CD4-positive, CD25-positive, alpha-beta regulatory T cell (primary cell): ENCODE results near the gene SLC9A3. TPM values are rescaled to one million over a fixed set of nuclear protein-coding genes. Genes with fewer than 3 reads are reported as not detected.
"Not testable (repeated sequence)": the region's sequence is repeated elsewhere in the genome, so short reads cannot be mapped to it uniquely, and the experiment has no call there.

Source experiments
- ATAC-seq, 2 donors: fragments of 150-1000 bp; cut with Tn5 transposase; one replicate each; pipeline ENCODE4 v1.10.0; 2021; ENCODE audit warnings: low read depth in 2 of 2, moderate number of reproducible peaks in 2 of 2, moderate library complexity in 1 of 2
- DNase-seq, 3 donors: peaks; one replicate each; pipeline versions ENCODE4 v3.0.0 to v3.0.0-alpha.2; 2012 to 2022; ENCODE audit warnings: mixed read lengths in 1 of 3
- H3K27ac ChIP-seq: one replicate; pipeline ENCODE4 v1.7.0; 2013; ENCODE audit warnings: mild to moderate bottlenecking, low read length; ENCODE audit not compliant: insufficient read depth, poor library complexity, severe bottlenecking
- H3K27me3 ChIP-seq: one replicate; pipeline ENCODE4 v1.7.0; 2013; ENCODE audit warnings: low read length; ENCODE audit not compliant: control insufficient read depth, insufficient read depth
- H3K36me3 ChIP-seq: one replicate; pipeline ENCODE4 v1.7.0; 2013; ENCODE audit warnings: mild to moderate bottlenecking, low read length, moderate library complexity; ENCODE audit not compliant: control insufficient read depth, insufficient read depth
- H3K4me1 ChIP-seq: 2 replicates; pipeline ENCODE4 v1.7.0; 2013; ENCODE audit warnings: mild to moderate bottlenecking, low read length; ENCODE audit not compliant: insufficient read depth, control insufficient read depth, poor library complexity, severe bottlenecking
- H3K4me3 ChIP-seq: one replicate; pipeline ENCODE4 v1.7.0; 2013; ENCODE audit warnings: low read depth, mild to moderate bottlenecking, low read length, moderate library complexity
- H3K9me3 ChIP-seq, 2 experiments: 1 replicate in 1 of 2; 2 replicates in 1 of 2; pipeline ENCODE4 v1.7.0; 2013; ENCODE audit warnings: low read length in 2 of 2, mild to moderate bottlenecking in 1 of 2, moderate library complexity in 1 of 2; ENCODE audit not compliant: control insufficient read depth in 2 of 2
- H3K27ac Mint-ChIP-seq, 3 donors: one replicate each; pipeline ENCODE4 v1.8.0; 2020 to 2022; ENCODE audit warnings: mild to moderate bottlenecking in 3 of 3, mixed read lengths in 3 of 3, moderate library complexity in 2 of 3
- H3K27me3 Mint-ChIP-seq: one replicate; pipeline ENCODE4 v1.8.0; 2022; ENCODE audit warnings: mild to moderate bottlenecking, mixed read lengths
- H3K36me3 Mint-ChIP-seq: one replicate; pipeline ENCODE4 v1.8.0; 2020; ENCODE audit warnings: mixed read lengths
- H3K4me1 Mint-ChIP-seq, 4 donors: one replicate each; pipeline ENCODE4 v1.8.0; 2020 to 2022; ENCODE audit warnings: mixed read lengths in 4 of 4, mild to moderate bottlenecking in 1 of 4
- H3K4me3 Mint-ChIP-seq, 4 donors: one replicate each; pipeline ENCODE4 v1.8.0; 2020 to 2022; ENCODE audit warnings: mild to moderate bottlenecking in 4 of 4, mixed read lengths in 4 of 4, moderate library complexity in 3 of 4
- H3K9me3 Mint-ChIP-seq, 7 donors: one replicate each; pipeline ENCODE4 v1.8.0; 2020 to 2022; ENCODE audit warnings: mixed read lengths in 7 of 7, mild to moderate bottlenecking in 3 of 7, moderate library complexity in 2 of 7
- polyA plus RNA-seq, 4 donors: library from polyadenylated mRNA; unstranded; fragments of 300-500 nt; fragmentation: Illumina TruSeq; gene quantifications; one replicate each; pipeline ENCODE4 v1.2.3, GENCODE V29; 2021
- total RNA-seq: library from RNA; stranded (reverse); gene quantifications from one replicate; pipeline ENCODE4 v1.2.3, GENCODE V29; 2022

The SLC9A3 gene
- total and polyA plus RNA-seq, 5 donors from 2014 or later, result 2.0 to 3.1 (median 2.8) TPM

DNA sequence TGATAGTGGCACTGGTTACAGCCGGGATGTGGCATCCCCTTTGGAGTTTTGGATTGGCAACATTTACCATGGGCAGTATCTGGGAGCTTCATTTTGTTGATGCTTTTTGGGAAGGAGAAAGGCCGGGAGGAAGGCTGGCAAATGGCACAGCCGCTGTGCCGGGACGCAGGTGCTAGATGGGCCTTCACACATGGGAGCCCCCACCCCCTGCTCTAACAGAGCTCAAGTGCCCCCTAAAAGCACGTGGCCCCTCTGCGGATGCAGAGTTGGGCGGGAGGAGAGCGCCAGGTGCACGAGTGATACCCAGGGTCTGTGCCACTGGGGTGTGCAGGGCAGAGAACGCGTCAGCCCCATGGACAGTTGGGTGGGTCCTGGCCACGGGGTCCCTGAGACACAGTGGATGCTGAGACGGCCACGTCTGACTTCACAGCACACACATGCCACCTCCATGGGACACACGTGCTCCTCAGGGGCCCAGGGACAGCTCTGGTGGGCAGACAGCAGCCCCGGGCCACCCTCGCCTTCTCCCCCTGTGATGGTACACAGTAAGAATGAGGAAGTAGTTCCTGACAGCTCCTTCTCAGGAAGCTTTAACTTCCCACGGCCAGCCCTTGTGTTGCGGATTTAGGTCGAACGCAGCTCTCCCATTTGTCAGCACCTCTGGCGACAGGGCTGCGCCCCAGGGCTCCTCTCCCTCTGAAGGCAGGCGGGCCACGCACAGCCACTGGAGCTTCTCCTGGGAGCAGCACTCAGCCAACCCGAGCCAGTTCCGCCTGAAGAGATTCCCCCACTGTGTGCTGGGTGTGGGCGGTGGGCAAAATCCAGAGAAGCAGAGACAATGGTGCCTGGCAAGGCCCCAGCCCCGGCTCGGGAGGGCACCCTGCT, 10.8 kb downstream of the SLC9A3 start:
- peaks cover 1% of the 10 kb centered on the region for H3K27me3 ChIP-seq
- H3K27ac Mint-ChIP-seq, result no peak overlapping the region
- ATAC-seq, result no peak

DNA sequence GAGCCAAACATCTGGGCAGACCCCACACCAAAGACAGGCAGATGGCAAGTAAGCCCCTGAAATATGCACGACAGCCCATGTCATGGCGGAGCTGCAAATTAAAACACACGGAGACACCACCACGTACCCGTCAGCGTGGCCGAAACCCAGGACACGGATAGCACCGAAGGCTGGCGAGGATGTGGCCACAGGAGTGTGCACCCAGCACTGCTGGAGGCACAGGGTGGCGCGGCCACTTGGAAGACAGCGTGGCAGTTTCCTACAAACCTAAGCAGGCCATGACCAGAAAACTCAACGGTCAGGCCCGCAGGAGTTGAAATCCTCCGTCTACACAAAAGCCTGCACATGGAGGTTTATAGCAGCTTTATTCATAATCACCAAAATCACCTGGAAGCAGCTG, 12.8 kb downstream of the SLC9A3 start:
- H3K27ac Mint-ChIP-seq, result no peak overlapping the region
- no peak for ATAC-seq
- peaks cover 0 to 2% (median 0%) of the 10 kb centered on the region in 7 donors for H3K9me3 Mint-ChIP-seq
- Histone ChIP-seq H3K36me3 (no peaks in the 10 kb centered on the region), H3K4me1 (no peaks in the 10 kb centered on the region), H3K27ac (no peak overlapping the region), H3K27me3 (no peaks in the 10 kb centered on the region), H3K9me3 (no peaks in the 10 kb centered on the region), H3K4me3 (no peak overlapping the region)
- H3K4me3 Mint-ChIP-seq, result no peak overlapping the region
- H3K27me3 Mint-ChIP-seq, result peaks cover 11% of the 10 kb centered on the region
- no peak for DNase-seq
- no peaks in the 10 kb centered on the region for H3K4me1 Mint-ChIP-seq
- no peaks in the 10 kb centered on the region for H3K36me3 Mint-ChIP-seq

More for the DNA sequence above, 10.8 kb downstream of the SLC9A3 start:
- Mint-ChIP-seq H3K36me3 (no peaks in the 10 kb centered on the region), H3K4me3 (no peak overlapping the region), H3K27me3 (peaks cover 11% of the 10 kb centered on the region), H3K9me3 (peaks cover 0 to 2% (median 0%) of the 10 kb centered on the region in 7 donors), H3K4me1 (no peaks in the 10 kb centered on the region)
- no peaks in the 10 kb centered on the region for H3K9me3 ChIP-seq
- no peak overlapping the region for H3K27ac ChIP-seq
- no peaks in the 10 kb centered on the region for H3K4me1 ChIP-seq
- no peak overlapping the region for H3K4me3 ChIP-seq
- H3K36me3 ChIP-seq, result no peaks in the 10 kb centered on the region
- no peak for DNase-seq

DNA sequence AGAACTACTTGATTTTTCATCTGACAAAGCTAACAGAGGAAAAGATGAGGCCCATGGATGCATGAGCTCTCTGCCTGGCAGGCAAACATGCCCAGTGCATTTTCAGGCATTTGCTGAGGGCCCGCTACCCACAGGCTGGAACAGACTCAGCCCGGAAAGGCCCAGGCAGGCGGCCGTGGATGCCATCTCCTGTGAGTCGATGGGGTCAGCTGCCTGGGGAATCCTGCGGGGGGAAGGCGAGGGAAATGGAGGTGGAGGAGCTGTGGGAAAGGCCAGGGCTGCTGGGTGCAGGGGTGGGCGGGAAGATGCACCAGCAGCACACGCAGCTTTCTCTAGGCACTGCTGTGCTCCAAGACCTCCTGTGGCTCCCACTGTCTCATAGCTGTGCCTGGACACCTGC, 13.7 kb downstream of the SLC9A3 start:
- no peak for ATAC-seq
- H3K9me3 ChIP-seq, result no peaks in the 10 kb centered on the region

DNA sequence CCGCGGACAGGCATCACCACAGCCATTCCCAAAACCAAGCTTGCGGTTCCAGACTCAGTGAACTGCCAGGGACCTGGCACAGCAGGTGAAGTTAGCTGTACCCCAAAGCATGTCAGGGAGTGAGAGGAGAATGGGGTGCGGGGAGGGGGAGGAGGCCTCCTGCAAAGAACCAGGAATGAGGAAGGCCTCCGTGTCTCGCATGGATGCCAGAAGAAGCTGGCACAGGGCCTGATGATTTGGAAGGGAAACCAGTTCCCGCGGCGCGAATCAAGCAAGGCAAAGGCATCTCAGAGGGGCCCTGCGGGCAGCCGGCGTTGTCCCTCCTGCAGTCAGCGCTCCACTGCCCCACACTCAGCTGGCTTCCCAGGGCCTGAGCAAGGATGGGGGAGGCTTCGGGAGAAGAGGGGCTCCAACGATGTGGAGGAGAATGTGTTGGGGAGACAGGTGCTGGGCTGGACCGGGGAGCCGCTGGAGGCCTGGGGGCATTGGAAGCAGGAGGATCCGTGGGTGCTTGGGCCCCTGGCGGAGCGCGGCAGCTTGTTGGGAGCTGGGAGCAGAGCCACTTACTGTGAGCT, 14.6 kb downstream of the SLC9A3 start:
- DNase-seq, result no peak
- Histone ChIP-seq H3K27ac (no peak overlapping the region), H3K36me3 (no peaks in the 10 kb centered on the region), H3K4me1 (no peaks in the 10 kb centered on the region), H3K9me3 (no peaks in the 10 kb centered on the region), H3K27me3 (no peaks in the 10 kb centered on the region), H3K4me3 (no peak overlapping the region)
- H3K9me3 Mint-ChIP-seq, result peaks cover 0 to 2% (median 0%) of the 10 kb centered on the region in 7 donors
- no peaks in the 10 kb centered on the region for H3K36me3 Mint-ChIP-seq
- H3K27ac Mint-ChIP-seq, result no peak overlapping the region
- ATAC-seq, result no peak
- no peaks in the 10 kb centered on the region for H3K4me1 Mint-ChIP-seq
- no peak overlapping the region for H3K4me3 Mint-ChIP-seq
- peaks cover 11% of the 10 kb centered on the region for H3K27me3 Mint-ChIP-seq

More for the DNA sequence above, 13.7 kb downstream of the SLC9A3 start:
- H3K4me1 ChIP-seq, result no peaks in the 10 kb centered on the region
- Mint-ChIP-seq H3K9me3 (peaks cover 0 to 2% (median 0%) of the 10 kb centered on the region in 7 donors), H3K4me3 (no peak overlapping the region), H3K27me3 (peaks cover 11% of the 10 kb centered on the region), H3K36me3 (no peaks in the 10 kb centered on the region), H3K27ac (no peak overlapping the region), H3K4me1 (no peaks in the 10 kb centered on the region)
- no peak overlapping the region for H3K27ac ChIP-seq
- no peaks in the 10 kb centered on the region for H3K36me3 ChIP-seq
- no peak overlapping the region for H3K4me3 ChIP-seq
- H3K27me3 ChIP-seq, result no peaks in the 10 kb centered on the region
- no peak for DNase-seq

DNA sequence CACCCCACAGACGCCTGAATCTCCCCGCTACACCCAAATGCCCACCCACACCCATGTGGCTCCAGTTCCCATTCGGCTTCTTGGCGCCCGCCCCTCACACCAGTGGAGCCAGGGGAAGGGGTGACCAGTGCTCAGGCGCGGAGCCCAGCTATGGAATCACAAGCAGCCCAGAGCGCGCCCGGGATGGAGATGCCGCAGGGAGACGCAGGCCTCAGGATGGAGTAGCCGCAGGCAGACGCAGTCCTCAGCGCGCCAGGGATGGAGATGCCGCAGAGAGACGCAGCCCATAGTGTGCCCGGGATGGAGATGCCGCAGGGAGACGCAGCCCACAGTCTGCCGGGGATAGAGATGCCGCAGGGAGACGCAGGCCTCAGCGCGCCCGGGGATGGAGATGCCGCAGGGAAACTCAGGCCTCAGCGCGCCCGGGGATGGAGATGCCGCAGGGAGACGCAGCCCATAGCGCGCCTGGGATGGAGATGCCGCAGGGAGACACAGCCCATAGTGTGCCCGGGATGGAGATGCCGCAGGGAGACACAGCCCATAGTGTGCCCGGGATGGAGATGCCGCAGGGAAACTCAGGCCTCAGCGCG, 16.2 kb downstream of the SLC9A3 start:
- DNase-seq, H3K4me3 Mint-ChIP-seq, H3K27ac Mint-ChIP-seq, H3K4me1 Mint-ChIP-seq, H3K4me1 ChIP-seq, H3K4me3 ChIP-seq, H3K27me3 ChIP-seq, ATAC-seq, H3K36me3 Mint-ChIP-seq, H3K9me3 ChIP-seq, H3K9me3 Mint-ChIP-seq, H3K27ac ChIP-seq, H3K36me3 ChIP-seq: not testable (repeated sequence)
- H3K27me3 Mint-ChIP-seq, result peaks cover 11% of the 10 kb centered on the region

DNA sequence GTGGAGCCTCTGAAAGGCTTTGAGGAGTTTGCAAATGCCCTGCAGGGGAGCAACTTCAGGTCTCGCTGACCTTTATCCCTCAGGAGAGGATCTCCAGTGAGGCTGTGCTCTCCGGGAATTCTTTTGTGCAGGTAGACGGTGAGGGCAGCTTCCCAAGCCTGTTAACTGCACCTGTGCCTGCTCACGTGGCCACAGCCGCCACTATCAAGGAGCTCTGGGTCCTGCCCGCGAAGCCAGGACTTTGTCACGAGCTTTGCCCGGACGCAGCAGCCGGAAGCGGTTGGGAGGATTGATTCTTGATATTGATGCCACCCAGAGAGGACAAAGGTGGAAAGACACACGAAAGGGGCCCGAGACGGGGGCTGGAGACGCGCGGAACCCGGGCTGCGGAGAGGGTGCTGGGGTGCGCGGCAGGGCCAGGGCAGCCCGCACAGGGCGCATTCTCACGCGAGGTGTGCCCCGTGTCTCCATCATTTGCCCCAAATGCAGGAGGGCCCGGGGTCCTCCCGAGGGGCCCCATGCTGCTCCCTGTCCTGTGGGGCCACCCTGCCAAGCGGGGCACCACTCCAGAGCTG, 18.2 kb downstream of the SLC9A3 start:
- peak overlapping the region in 1 of 4 donors; percentile 15 for H3K4me3 Mint-ChIP-seq
- no peak for ATAC-seq
- Histone ChIP-seq H3K36me3 (no peaks in the 10 kb centered on the region), H3K27ac (no peak overlapping the region), H3K27me3 (no peaks in the 10 kb centered on the region), H3K4me3 (no peak overlapping the region), H3K4me1 (no peaks in the 10 kb centered on the region), H3K9me3 (no peaks in the 10 kb centered on the region)
- H3K9me3 Mint-ChIP-seq, result peaks cover 0 to 2% (median 0%) of the 10 kb centered on the region in 7 donors
- H3K4me1 Mint-ChIP-seq, result no peaks in the 10 kb centered on the region
- H3K36me3 Mint-ChIP-seq, result no peaks in the 10 kb centered on the region
- H3K27ac Mint-ChIP-seq, result no peak overlapping the region
- no peak for DNase-seq
- peaks cover 6% of the 10 kb centered on the region for H3K27me3 Mint-ChIP-seq

DNA sequence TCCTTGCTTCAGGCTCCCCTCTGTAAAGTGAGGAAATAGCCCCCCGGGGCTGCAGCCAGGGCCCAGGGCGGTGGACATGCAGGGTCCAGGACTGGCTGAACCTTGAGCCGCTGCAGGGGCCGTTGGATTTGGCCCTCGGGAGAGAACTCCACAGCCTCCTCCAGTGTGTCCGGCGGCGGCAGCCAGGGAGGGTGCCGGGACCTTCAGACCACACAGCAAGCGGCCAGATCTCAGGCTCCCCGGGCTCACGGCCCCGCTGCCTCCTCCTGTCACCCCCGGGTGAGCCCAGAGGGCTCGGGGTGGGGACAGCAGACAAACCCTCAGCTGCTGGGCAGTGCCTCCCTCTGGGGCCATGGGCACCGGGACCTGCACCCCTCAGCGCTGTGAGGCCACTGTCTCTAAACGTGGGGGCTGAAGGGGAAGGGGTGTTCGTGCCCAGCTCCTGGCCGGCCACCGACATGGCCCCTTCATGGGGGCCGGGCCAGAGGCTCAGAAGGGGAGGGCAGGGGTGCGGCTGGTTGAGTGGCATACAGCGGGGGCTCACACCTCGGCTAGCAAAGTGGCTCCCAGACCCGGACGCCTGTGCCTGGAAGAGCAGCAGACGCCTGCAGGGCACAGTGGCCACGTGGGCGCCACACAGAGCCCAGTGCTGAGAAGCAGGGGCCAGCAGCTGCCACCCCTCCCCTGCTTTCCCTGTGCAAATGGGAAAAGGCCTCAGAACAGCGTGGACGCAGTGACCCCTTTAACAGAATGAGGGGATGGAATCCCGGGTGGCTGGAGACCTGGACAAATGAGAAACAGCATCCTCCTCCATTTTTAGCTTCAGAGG, 19.7 kb downstream of the SLC9A3 start:
- Mint-ChIP-seq H3K27ac (no peak overlapping the region), H3K27me3 (peaks cover 5% of the 10 kb centered on the region), H3K4me1 (no peaks in the 10 kb centered on the region), H3K9me3 (no peaks in the 10 kb centered on the region), H3K36me3 (no peaks in the 10 kb centered on the region), H3K4me3 (no peak overlapping the region)
- no peak overlapping the region for H3K4me3 ChIP-seq
- no peaks in the 10 kb centered on the region for H3K36me3 ChIP-seq
- DNase-seq, result no peak
- H3K27ac ChIP-seq, result no peak overlapping the region
- no peaks in the 10 kb centered on the region for H3K9me3 ChIP-seq
- no peaks in the 10 kb centered on the region for H3K27me3 ChIP-seq
- ATAC-seq, result no peak
- no peaks in the 10 kb centered on the region for H3K4me1 ChIP-seq
